HepG2 (cell line): ENCODE data around the gene ALG14. TPM values are rescaled to one million over a fixed set of nuclear protein-coding genes. Genes with fewer than 3 reads are reported as not detected.

Experiments used
- ATAC-seq: fragments of 200-7000 bp; cut with Tn5 transposase; 3 replicates; pipeline ENCODE4 v1.9.1; 2020; ENCODE audit warnings: mild to moderate bottlenecking, moderate library complexity
- BruUV-seq: library from RNA; stranded (reverse); fragments of 400-500 nt; replicated peaks from 2 replicates; lab custom pipeline; 2021; lab: Mats Ljungman, UMichigan
- CTCF ChIA-PET: fragments of 300-600 bp; formaldehyde crosslinking; extraction: SDS; loops from one replicate; lab custom pipeline; 2021; ENCODE audit warnings: low total read pairs, inconsistent platforms, low intra/inter-chr PET ratio; lab: Yijun Ruan, JAX
- POLR2A ChIA-PET: fragments of 350-600 bp; sonication (Branson Sonifier 250); formaldehyde crosslinking; loops from one replicate; lab custom pipeline; 2020; ENCODE audit warnings: antibody characterized with exemption, inconsistent platforms; lab: Yijun Ruan, JAX
- DNase-seq: peaks from one replicate; pipeline ENCODE4 v3.0.0-alpha.2; 2015; ENCODE audit warnings: low spot score
- FAIRE-seq: peaks from 3 replicates; lab custom pipeline; 2011; peaks lifted over from hg19 to GRCh38; lab: Jason Lieb, UNC
- H2AFZ ChIP-seq: one replicate; pipeline ENCODE4 v1.6.1; 2011; ENCODE audit warnings: low read length, inconsistent platforms
- H3K27ac ChIP-seq: fragments of 300-600 bp; 3 replicates; pipeline ENCODE4 v1.8.0; 2011; ENCODE audit warnings: mixed run types, mild to moderate bottlenecking, mixed read lengths, low read length, inconsistent platforms; ENCODE audit not compliant: insufficient read depth; ENCODE audit errors: extremely low read length
- H3K27me3 ChIP-seq, 2 experiments: fragments of 200-600 bp in 1 of 2; 2 replicates in 1 of 2; 3 replicates in 1 of 2; pipeline versions ENCODE4 v1.6.0 to v1.8.0; 2011; ENCODE audit warnings: low read length in 2 of 2, mild to moderate bottlenecking in 2 of 2, moderate library complexity in 2 of 2, inconsistent platforms in 1 of 2; ENCODE audit not compliant: insufficient read depth in 2 of 2, control insufficient read depth in 1 of 2
- H3K36me3 ChIP-seq, 2 experiments: fragments of 200-600 bp in 1 of 2; replicated peaks in 1 of 2; 2 replicates in 1 of 2; 3 replicates in 1 of 2; pipeline versions ENCODE4 v1.5.1 to v1.8.0; 2011; ENCODE audit warnings: low read length in 2 of 2, inconsistent platforms in 1 of 2; ENCODE audit not compliant: insufficient read depth in 2 of 2, control insufficient read depth in 1 of 2
- H3K4me1 ChIP-seq: 2 replicates; pipeline ENCODE4 v1.5.1; 2012; ENCODE audit warnings: low read length, inconsistent platforms; ENCODE audit not compliant: insufficient read depth
- H3K4me2 ChIP-seq: 2 replicates; pipeline ENCODE4 v1.6.0; 2011; ENCODE audit warnings: low read depth, low read length, inconsistent platforms
- H3K4me3 ChIP-seq, 3 experiments: fragments of 200-600 bp in 1 of 3; sonication (generic), shearing (Covaris generic) in 1 of 3; replicated peaks in 1 of 3; 2 replicates each; pipeline ENCODE4 v1.5.1; 2011 to 2016; ENCODE audit warnings: low read length in 3 of 3, inconsistent platforms in 2 of 3, low read depth in 2 of 3, mild to moderate bottlenecking in 2 of 3, control low read depth in 1 of 3, mixed read lengths in 1 of 3; ENCODE audit not compliant: insufficient read depth in 1 of 3
- H3K79me2 ChIP-seq: one replicate; pipeline ENCODE4 v1.6.1; 2011; ENCODE audit warnings: low read length, inconsistent platforms; ENCODE audit not compliant: insufficient read depth
- H3K9ac ChIP-seq: 2 replicates; pipeline ENCODE4 v1.6.0; 2011; ENCODE audit warnings: mild to moderate bottlenecking, low read depth, low read length, inconsistent platforms; ENCODE audit not compliant: insufficient read depth
- H3K9me3 ChIP-seq: 2 replicates; pipeline ENCODE4 v1.5.1; 2012; ENCODE audit warnings: mild to moderate bottlenecking, low read length
- H4K20me1 ChIP-seq: 2 replicates; pipeline ENCODE4 v1.6.0; 2011; ENCODE audit warnings: inconsistent platforms, mild to moderate bottlenecking, low read length, moderate library complexity; ENCODE audit not compliant: insufficient read depth
- BRCA1 ChIP-seq: sonication (generic); formaldehyde crosslinking; IDR thresholded peaks from 2 replicates; pipeline ENCODE4 v1.4.0; 2020; ENCODE audit warnings: missing genetic modification reagents
- FOXJ3 ChIP-seq: sonication (generic); formaldehyde crosslinking; IDR thresholded peaks from 2 replicates; pipeline ENCODE4 v1.4.0; 2020; ENCODE audit warnings: missing genetic modification reagents, mild to moderate bottlenecking, borderline replicate concordance
- HHEX ChIP-seq: IDR thresholded peaks from 2 replicates; pipeline ENCODE4 v1.6.1; 2016; ENCODE audit warnings: control low read depth
- RBFOX2 ChIP-seq: fragments of 200-400 bp; formaldehyde crosslinking; IDR thresholded peaks from 2 replicates; pipeline ENCODE4 v1.6.1; 2017; ENCODE audit warnings: low read depth, mild to moderate bottlenecking, low read length
- RCOR2 ChIP-seq: IDR thresholded peaks from 2 replicates; pipeline ENCODE4 v1.6.1; 2016; ENCODE audit warnings: missing biosample characterization, missing genetic modification reagents
- SMYD3 ChIP-seq: sonication (generic); formaldehyde crosslinking; IDR thresholded peaks from 2 replicates; pipeline ENCODE4 v1.8.1; 2023; ENCODE audit warnings: mild to moderate bottlenecking, missing genetic modification reagents
- SP4 ChIP-seq: sonication (generic); formaldehyde crosslinking; IDR thresholded peaks from 2 replicates; pipeline ENCODE4 v1.8.1; 2023; ENCODE audit warnings: mild to moderate bottlenecking, missing genetic modification reagents
- TARDBP ChIP-seq: sonication (generic); formaldehyde crosslinking; IDR thresholded peaks from 2 replicates; pipeline ENCODE4 v1.8.0; 2022; ENCODE audit warnings: mild to moderate bottlenecking, missing genetic modification reagents
- ZMYM3 ChIP-seq: sonication (generic); formaldehyde crosslinking; IDR thresholded peaks from 2 replicates; pipeline ENCODE4 v1.5.1; 2020; ENCODE audit warnings: mild to moderate bottlenecking, missing genetic modification reagents
- ZNF557 ChIP-seq: sonication (generic); formaldehyde crosslinking; IDR thresholded peaks from 2 replicates; pipeline ENCODE4 v1.4.0; 2020; ENCODE audit warnings: missing genetic modification reagents
- ZNF563 ChIP-seq: sonication (generic); formaldehyde crosslinking; IDR thresholded peaks from 2 replicates; pipeline ENCODE4 v1.8.0; 2022; ENCODE audit warnings: mild to moderate bottlenecking, moderate library complexity, missing genetic modification reagents
- ZNF629 ChIP-seq: sonication (generic); formaldehyde crosslinking; conservative IDR thresholded peaks from 2 replicates; pipeline ENCODE4 v1.5.0; 2020; ENCODE audit warnings: missing genetic modification reagents
- ZNF678 ChIP-seq: sonication (generic); formaldehyde crosslinking; IDR thresholded peaks from 2 replicates; pipeline ENCODE4 v1.4.0; 2020; ENCODE audit warnings: mild to moderate bottlenecking, missing genetic modification reagents
- whole genome bisulfite sequencing: methylation state at CpG from one replicate; pipeline ENCODE4 v1.1.6; 2017; ENCODE audit warnings: low lambda C conversion rate; 5-methylcytosine and 5-hydroxymethylcytosine counted together
- in situ Hi-C: cut with HindIII; loops from 2 replicates; pipeline ENCODE4 v1.10.0; 2017; ENCODE audit warnings: low pct_unique_long_range_greater_than_20kb; ENCODE audit not compliant: extremely low pct_ligation_motif_present
- intact Hi-C: fragments of 100-400 bp; cut with micrococcal nuclease; formaldehyde crosslinking; loops from one replicate; pipeline ENCODE4 v1.10.0; 2022; ENCODE audit not compliant: unreplicated experiment
- polyA plus RNA-seq, 8 experiments: library from polyadenylated mRNA; depleted of rRNA in 3 of 8; stranded (reverse) in 7 of 8; unstranded in 1 of 8; fragments of >200 nt; fragmentation: Illumina TruSeq in 4 of 8; extraction: Trizol in 4 of 8; gene quantifications; 2 replicates each; pipeline versions ENCODE4 v1.2.1 to v1.2.3, GENCODE V29; 2011 to 2016; ENCODE audit warnings: low read depth in 4 of 8, missing spikeins in 1 of 8, mixed read lengths in 1 of 8; ENCODE audit not compliant: insufficient read depth in 1 of 8
- total RNA-seq, 5 experiments: library from RNA; depleted of rRNA; stranded (reverse); fragments of >200 nt; fragmentation: Illumina TruSeq; extraction: Trizol; gene quantifications; 2 replicates each; pipeline ENCODE4 v1.2.3, GENCODE V29; 2016; ENCODE audit warnings: low read depth in 1 of 5
- TF ChIP-seq, protein P1 (sequence below): sonication (generic); formaldehyde crosslinking; IDR thresholded peaks from 2 replicates; pipeline ENCODE4 v1.5.0; 2020; ENCODE audit warnings: missing genetic modification reagents
- TF ChIP-seq, protein P2 (sequence below): sonication (generic); formaldehyde crosslinking; IDR thresholded peaks from 2 replicates; pipeline ENCODE4 v1.4.0; 2020; ENCODE audit warnings: mild to moderate bottlenecking, missing genetic modification reagents
- TF ChIP-seq, protein P3 (sequence below): sonication (generic); formaldehyde crosslinking; IDR thresholded peaks from 2 replicates; pipeline ENCODE4 v1.8.1; 2023; ENCODE audit warnings: missing genetic modification reagents, inconsistent platforms, borderline replicate concordance
- TF ChIP-seq, protein P4 (sequence below): sonication (generic); formaldehyde crosslinking; IDR thresholded peaks from 2 replicates; pipeline ENCODE4 v1.4.0; 2020; ENCODE audit warnings: missing genetic modification reagents, mild to moderate bottlenecking, borderline replicate concordance
- TF ChIP-seq, protein P5 (sequence below): sonication (generic); formaldehyde crosslinking; IDR thresholded peaks from 2 replicates; pipeline ENCODE4 v1.4.0; 2020; ENCODE audit warnings: missing genetic modification reagents

ALG14 gene
- total and polyA plus RNA-seq, 2 of the 13 experiments (the other 11 are each of a cell fraction or from before 2014, with no cell fraction given) = 4.5 to 12.7 TPM

DNA sequence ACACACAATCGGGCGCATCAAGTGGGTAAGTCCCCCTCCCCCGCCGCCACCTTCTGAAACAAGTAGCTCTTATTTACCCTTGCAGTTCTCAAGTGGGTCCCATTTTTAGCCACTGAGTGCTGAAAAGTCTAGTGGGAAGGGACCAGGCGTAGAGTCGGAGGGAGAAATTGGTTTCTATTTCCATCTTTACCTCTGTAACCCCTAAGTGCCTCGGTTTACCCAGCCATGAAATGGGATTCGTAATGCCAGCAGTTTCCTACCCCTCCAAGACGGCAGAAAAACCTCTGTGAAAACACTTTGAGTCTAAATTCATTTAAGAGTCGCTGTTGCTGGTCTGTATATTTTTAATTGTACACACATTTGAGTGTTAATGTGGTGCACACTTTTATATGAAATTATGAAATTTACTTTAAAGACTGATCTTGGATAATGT, 45.3 kb upstream of the ALG14 start:
- H4K20me1 ChIP-seq = no peaks in the 10 kb centered on the region
- in situ Hi-C loops (no loop called here), intact Hi-C loops (loop anchor here (2.0 kb wide), 1 partner anchor 23 kb away; no protein-coding TSS in a partner anchor)
- H3K9ac ChIP-seq = peak overlapping the region; percentile 90
- H3K79me2 ChIP-seq = peaks cover 22% of the 10 kb centered on the region
- no peaks in the 10 kb centered on the region for H3K9me3 ChIP-seq
- POLR2A ChIA-PET = interaction anchor here (1.3 to 5.3 kb wide), 2 partner anchors 49 to 115 kb away, joined by 6 to 26 read pairs; partner anchors contain the start of gene RWDD3
- peak overlapping the region; percentile 88 for H3K27ac ChIP-seq
- CTCF ChIA-PET = interaction anchor here (2.1 kb wide), 1 partner anchor 116 kb away, joined by 6 read pairs; the partner anchor contains the start of gene RWDD3
- no peak overlapping the region for H2AFZ ChIP-seq
- BruUV-seq = no TSS peak
- peak overlapping the region; percentile 72 to 92 (median 89) for H3K4me3 ChIP-seq
- peak overlapping the region; percentile 83 for H3K4me2 ChIP-seq
- FAIRE-seq (no peak), DNase-seq (no peak), ATAC-seq (no peak)
- H3K27me3 ChIP-seq = no peaks in the 10 kb centered on the region; a peak in 1 of 5 replicates
- peaks cover 67% of the 10 kb centered on the region for H3K4me1 ChIP-seq
- WGBS = 6% methylated on average over 10 of the region's 10 CpGs
- H3K36me3 ChIP-seq = no peaks in the 10 kb centered on the region
- TF ChIP-seq RBFOX2 (no peak), ZNF563 (CRISPR knock-in tag) (no peak), SP4 (CRISPR knock-in tag) (no peak), ZNF678 (no peak), TARDBP (CRISPR knock-in tag) (no peak), RCOR2 (CRISPR knock-in tag) (peak; percentile 23; the same call in 1 of the 2 replicates), ZMYM3 (peak; percentile 84), HHEX (CRISPR knock-in tag) (no peak), ZNF629 (CRISPR knock-in tag) (peak; percentile 93), ZNF557 (no peak), FOXJ3 (CRISPR knock-in tag) (0 out of 2 replicates have a peak, but pooled peaks have one; percentile 24), BRCA1 (CRISPR knock-in tag) (0 out of 2 replicates have a peak, but pooled peaks have one; percentile 42), SMYD3 (CRISPR knock-in tag) (no peak)
- TF ChIP-seq, protein P1, sequence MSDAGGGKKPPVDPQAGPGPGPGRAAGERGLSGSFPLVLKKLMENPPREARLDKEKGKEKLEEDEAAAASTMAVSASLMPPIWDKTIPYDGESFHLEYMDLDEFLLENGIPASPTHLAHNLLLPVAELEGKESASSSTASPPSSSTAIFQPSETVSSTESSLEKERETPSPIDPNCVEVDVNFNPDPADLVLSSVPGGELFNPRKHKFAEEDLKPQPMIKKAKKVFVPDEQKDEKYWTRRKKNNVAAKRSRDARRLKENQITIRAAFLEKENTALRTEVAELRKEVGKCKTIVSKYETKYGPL (CRISPR knock-in tag) = no peak
- TF ChIP-seq, protein P2, sequence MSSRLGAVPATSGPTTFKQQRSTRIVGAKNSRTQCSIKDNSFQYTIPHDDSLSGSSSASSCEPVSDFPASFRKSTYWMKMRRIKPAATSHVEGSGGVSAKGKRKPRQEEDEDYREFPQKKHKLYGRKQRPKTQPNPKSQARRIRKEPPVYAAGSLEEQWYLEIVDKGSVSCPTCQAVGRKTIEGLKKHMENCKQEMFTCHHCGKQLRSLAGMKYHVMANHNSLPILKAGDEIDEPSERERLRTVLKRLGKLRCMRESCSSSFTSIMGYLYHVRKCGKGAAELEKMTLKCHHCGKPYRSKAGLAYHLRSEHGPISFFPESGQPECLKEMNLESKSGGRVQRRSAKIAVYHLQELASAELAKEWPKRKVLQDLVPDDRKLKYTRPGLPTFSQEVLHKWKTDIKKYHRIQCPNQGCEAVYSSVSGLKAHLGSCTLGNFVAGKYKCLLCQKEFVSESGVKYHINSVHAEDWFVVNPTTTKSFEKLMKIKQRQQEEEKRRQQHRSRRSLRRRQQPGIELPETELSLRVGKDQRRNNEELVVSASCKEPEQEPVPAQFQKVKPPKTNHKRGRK = no peak
- TF ChIP-seq, protein P3, sequence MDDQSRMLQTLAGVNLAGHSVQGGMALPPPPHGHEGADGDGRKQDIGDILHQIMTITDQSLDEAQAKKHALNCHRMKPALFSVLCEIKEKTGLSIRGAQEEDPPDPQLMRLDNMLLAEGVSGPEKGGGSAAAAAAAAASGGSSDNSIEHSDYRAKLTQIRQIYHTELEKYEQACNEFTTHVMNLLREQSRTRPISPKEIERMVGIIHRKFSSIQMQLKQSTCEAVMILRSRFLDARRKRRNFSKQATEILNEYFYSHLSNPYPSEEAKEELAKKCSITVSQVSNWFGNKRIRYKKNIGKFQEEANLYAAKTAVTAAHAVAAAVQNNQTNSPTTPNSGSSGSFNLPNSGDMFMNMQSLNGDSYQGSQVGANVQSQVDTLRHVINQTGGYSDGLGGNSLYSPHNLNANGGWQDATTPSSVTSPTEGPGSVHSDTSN (CRISPR knock-in tag) = no peak
- TF ChIP-seq, protein P4, sequence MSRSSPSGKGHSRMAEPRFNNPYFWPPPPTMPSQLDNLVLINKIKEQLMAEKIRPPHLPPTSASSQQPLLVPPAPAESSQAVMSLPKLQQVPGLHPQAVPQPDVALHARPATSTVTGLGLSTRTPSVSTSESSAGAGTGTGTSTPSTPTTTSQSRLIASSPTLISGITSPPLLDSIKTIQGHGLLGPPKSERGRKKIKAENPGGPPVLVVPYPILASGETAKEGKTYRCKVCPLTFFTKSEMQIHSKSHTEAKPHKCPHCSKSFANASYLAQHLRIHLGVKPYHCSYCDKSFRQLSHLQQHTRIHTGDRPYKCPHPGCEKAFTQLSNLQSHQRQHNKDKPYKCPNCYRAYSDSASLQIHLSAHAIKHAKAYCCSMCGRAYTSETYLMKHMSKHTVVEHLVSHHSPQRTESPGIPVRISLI (CRISPR knock-in tag) = no peak
- TF ChIP-seq, protein P5, sequence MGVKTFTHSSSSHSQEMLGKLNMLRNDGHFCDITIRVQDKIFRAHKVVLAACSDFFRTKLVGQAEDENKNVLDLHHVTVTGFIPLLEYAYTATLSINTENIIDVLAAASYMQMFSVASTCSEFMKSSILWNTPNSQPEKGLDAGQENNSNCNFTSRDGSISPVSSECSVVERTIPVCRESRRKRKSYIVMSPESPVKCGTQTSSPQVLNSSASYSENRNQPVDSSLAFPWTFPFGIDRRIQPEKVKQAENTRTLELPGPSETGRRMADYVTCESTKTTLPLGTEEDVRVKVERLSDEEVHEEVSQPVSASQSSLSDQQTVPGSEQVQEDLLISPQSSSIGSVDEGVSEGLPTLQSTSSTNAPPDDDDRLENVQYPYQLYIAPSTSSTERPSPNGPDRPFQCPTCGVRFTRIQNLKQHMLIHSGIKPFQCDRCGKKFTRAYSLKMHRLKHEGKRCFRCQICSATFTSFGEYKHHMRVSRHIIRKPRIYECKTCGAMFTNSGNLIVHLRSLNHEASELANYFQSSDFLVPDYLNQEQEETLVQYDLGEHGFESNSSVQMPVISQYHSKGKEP (CRISPR knock-in tag) = no peak
